HG03439 (cell line): ENCODE measurements around the gene USB1.
"Not testable (repeated sequence)": the region's sequence is repeated elsewhere in the genome, so short reads cannot be mapped to it uniquely, and the experiment has no call there.

Source experiments
- ATAC-seq: cut with Tn5 transposase; IDR thresholded peaks from one replicate; pipeline ENCODE4 v1.9.1; 2021; ENCODE audit warnings: mild to moderate bottlenecking, moderate library complexity; ENCODE audit not compliant: unreplicated experiment

The USB1 gene

DNA sequence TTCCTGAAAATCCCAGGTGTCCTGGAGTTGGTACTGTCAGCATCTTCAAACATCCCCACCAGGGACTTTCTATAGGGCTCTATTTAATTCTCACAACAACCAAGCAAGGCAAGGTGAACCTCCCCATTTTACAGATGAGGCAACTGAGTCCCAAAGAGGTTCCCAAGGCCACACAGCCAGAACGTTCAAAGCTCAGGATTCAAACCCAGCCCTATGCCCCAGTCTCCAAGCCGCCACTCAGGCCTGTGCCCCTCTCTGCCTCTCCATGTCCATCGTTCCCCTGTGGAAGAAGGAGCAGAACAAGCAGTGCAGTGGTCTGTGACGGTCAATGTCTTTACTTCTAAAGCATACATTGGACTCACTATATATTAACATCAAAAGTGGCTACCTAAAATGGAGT is 6.8 kb upstream of the USB1 start:
- ATAC-seq = no peak

- ATAC-seq = no peak
Observed at GRCh38 chr16:57994778-57995177, 6.4 kb upstream of the USB1 start.

- ATAC-seq = no peak
Observed at GRCh38 chr16:57995721-57996405, 5.3 kb upstream of the USB1 start.

GRCh38 chr16:57996406-57997175 is 4.6 kb upstream of the USB1 start:
- no peak for ATAC-seq

DNA sequence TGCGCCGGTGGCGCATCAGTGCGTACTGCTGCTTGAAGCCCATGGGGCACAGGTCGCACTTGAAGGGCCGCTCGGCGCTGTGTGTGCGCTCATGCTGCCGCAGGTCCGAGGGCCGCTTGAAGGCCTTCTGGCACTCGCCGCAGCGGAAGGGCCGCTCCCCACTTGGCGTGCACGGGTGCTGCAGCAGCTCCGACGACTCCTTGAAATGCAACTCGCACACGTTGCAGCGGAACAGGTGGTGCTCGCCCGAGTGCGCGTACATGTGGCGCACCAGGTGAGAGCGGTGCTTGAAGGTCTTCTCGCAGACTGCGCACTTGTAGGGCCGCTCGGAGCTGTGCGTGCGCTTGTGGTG is 4.1 kb upstream of the USB1 start:
- ATAC-seq = no peak

- no peak for ATAC-seq
Observed at GRCh38 chr16:57997528-57998265, 3.5 kb upstream of the USB1 start.

DNA sequence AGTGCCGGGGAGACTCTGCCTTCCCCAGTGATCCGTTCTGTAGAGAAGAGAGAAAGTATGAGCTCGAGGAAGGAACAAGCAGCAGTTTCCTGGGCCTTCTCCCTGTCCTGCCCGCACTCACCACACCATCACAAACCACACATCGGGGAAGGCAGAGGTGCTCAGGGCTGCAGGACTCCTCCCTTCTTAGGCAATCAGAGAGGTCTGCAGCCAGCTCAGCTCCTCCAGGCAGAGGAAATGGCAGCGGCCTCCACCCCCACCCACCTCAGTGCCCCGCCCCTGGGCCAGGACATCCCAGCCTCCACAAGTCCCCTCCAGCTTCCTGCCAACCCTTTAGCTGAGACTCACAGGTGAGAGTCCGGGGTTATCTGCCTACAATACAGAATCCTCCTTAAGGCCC is 2.7 kb upstream of the USB1 start:
- no peak for ATAC-seq

DNA sequence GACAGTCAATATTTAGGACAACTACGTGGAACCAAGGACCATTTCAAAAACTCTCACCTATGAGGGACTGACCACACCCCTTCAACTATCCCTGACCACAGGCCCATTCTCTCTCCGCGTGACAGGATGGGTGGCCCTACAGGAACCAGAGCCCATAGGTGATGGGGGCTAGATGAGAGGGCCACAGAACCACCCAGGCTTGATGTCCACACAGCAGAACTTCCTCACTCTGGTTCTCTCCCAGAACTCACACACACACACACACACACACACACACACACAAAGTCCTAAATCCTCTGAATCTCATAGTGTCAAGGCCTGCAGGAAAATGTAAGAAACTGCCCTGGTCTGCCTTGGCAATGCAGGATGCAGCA is 2.2 kb upstream of the USB1 start:
- no peak for ATAC-seq

DNA sequence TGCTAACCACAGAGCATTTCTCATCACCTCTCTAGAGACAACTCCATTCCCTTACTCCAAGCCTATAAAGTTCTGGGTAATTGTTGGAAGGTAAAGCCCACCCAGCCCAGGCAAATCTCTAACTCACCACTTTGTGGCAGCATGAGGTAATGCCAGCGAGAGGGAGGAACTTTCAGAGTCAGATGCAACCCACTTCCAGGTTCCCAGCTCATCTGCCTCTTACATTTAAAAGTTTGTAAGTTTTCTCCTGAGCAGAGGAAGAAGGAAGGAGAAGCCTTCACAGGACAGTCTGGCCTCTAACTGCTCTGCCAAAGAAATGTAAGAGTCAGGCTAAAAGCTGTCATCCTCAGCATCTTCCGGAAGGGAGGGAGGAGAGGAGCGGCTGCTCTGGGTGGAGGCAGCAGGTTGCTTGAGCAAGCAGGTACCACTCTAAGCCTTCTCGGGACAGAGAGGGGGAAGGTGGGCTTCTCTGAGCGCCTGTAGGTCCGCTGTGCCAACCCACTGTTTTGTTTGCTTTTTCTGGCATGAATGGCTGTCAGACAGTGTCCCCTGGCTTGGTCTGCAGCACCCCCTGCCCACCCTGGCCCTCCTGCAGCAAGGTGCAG is 1.7 kb upstream of the USB1 start:
- no peak for ATAC-seq

- peak; percentile 22 for ATAC-seq
Observed at GRCh38 chr16:57999971-58000705, 1.1 kb upstream of the USB1 start, which contains the start of gene ZNF319. TSS of gene ZNF319 (minus strand) at chr16:58000672. CDS start at chr16:57998265, 2,407 bp downstream.

- ATAC-seq = no peak
Observed at GRCh38 chr16:58001781-58002415, 691 bp downstream of the USB1 start.

DNA sequence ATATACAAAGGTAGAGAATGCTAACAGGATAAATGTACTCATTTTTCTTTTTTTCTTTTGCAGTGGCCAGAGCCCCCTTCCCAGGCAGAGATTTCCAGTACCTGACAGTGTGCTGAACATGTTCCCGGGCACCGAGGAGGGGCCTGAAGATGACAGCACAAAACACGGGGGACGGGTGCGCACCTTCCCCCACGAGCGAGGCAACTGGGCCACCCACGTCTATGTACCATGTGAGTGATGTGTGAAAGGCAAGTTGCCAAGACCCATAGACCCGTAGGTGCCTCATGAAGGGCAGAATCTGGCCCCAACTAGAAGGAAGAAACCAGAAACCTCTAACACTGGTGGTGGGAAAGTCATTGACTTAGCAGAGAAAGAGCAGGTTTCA is 1.2 kb downstream of the USB1 start:
- no peak for ATAC-seq

DNA sequence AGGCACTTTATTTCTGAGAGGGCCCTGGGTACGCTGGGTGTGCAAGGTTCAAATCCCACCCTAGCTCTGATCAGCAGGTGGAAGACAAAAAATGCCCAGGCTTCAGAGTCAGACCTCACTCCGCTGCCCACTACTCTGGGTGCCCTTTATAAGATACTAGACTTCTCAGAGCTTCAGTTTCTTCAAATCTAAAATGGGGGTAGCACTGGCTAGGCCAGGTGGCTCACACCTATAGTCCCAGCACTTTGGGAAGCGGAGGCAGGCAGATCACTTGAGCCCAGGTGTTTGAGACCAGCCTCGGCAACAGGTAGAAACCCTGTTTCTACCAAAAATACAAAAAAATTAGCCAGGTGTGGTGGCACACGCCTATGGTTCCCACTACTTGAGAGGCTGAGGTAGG is 1.7 kb downstream of the USB1 start:
- no peak for ATAC-seq

- ATAC-seq = not testable (repeated sequence)
Observed at GRCh38 chr16:58004736-58005135, 3.5 kb downstream of the USB1 start.

- ATAC-seq = no peak
Observed at GRCh38 chr16:58009856-58010416, 8.7 kb downstream of the USB1 start.

DNA sequence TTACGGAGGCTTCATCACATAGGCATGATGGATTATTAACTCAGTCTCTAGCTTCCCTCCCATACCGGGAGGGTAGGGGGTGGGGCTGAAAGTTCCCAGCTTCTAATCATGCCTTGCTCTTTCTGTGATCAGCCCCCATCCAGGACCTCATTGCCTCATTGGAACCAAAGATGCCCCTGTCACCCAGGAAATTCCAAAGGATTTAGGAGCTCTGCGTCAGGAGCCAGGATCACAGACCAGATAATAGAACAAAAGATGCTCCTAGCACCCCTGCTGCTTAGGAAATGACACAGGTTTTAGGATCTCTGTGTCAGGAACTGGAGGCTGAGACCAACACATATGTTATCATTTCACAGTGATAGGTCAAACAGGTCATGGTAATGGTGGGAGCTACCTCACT is 9.7 kb downstream of the USB1 start:
- no peak for ATAC-seq

GRCh38 chr16:58011652-58012051 is 10.4 kb downstream of the USB1 start:
- no peak for ATAC-seq

GRCh38 chr16:58012481-58012880 is 11.3 kb downstream of the USB1 start:
- no peak for ATAC-seq

GRCh38 chr16:58013201-58013956 is 12.2 kb downstream of the USB1 start:
- no peak for ATAC-seq
